GM12878 (cell line): Measurements from ENCODE around the gene ADGRA3. TPM values are rescaled to one million over a fixed set of nuclear protein-coding genes. Genes with fewer than 3 reads are reported as not detected.

ENCODE experiments used
- ATAC-seq: fragments of 200-7000 bp; cut with Tn5 transposase; 3 replicates; pipeline ENCODE4 v1.9.1; 2020; ENCODE audit warnings: mild to moderate bottlenecking, moderate library complexity
- BruUV-seq: library from RNA; stranded (reverse); fragments of 400-500 nt; replicated peaks from 2 replicates; lab custom pipeline; 2021; lab: Mats Ljungman, UMichigan
- CTCF ChIA-PET: fragments of 300-600 bp; sonication (Branson Sonifier 250); formaldehyde crosslinking; extraction: SDS; loops from one replicate; lab custom pipeline; 2021; ENCODE audit warnings: inconsistent platforms; lab: Yijun Ruan, JAX
- POLR2A ChIA-PET: fragments of 350-600 bp; formaldehyde crosslinking; extraction: SDS; loops from one replicate; lab custom pipeline; 2021; ENCODE audit warnings: inconsistent platforms; lab: Charles Lee
- RAD21 ChIA-PET: fragments of 300-600 bp; sonication (Branson Sonifier 250); formaldehyde crosslinking; loops from one replicate; lab custom pipeline; 2023; ENCODE audit warnings: antibody characterized with exemption; ENCODE audit not compliant: unreplicated experiment; lab: Charles Lee
- SMC1A ChIA-PET: fragments of 300-600 bp; sonication (Branson Sonifier 250); formaldehyde crosslinking; loops from one replicate; lab custom pipeline; 2023; ENCODE audit not compliant: unreplicated experiment, uncharacterized antibody; lab: Charles Lee
- DNase-seq: peaks from one replicate; pipeline ENCODE4 v3.0.0-alpha.2; 2011; ENCODE audit warnings: low read depth, low spot score
- FAIRE-seq: peaks from 3 replicates; lab custom pipeline; 2011; peaks lifted over from hg19 to GRCh38; lab: Jason Lieb, UNC
- H2AFZ ChIP-seq: 2 replicates; pipeline ENCODE4 v1.6.0; 2011; ENCODE audit warnings: low read depth, low read length, control low read depth; ENCODE audit not compliant: control insufficient read depth
- H3K27ac ChIP-seq: 2 replicates; pipeline ENCODE4 v1.5.1; 2011; ENCODE audit warnings: control low read depth; ENCODE audit not compliant: control insufficient read depth, insufficient read depth
- H3K27me3 ChIP-seq, 2 experiments: replicated peaks in 1 of 2; 2 replicates each; pipeline versions ENCODE4 v1.6.0 to v1.6.1; 2011; ENCODE audit warnings: low read length in 1 of 2; ENCODE audit not compliant: control insufficient read depth in 2 of 2, insufficient read depth in 2 of 2
- H3K36me3 ChIP-seq, 2 experiments: 2 replicates each; pipeline ENCODE4 v1.5.1; 2011; ENCODE audit warnings: low read length in 1 of 2; ENCODE audit not compliant: control insufficient read depth in 2 of 2, insufficient read depth in 2 of 2
- H3K4me1 ChIP-seq: 2 replicates; pipeline ENCODE4 v1.6.1; 2011; ENCODE audit warnings: mild to moderate bottlenecking, low read length, moderate library complexity, mixed read lengths; ENCODE audit not compliant: control insufficient read depth, insufficient read depth
- H3K4me2 ChIP-seq: 2 replicates; pipeline ENCODE4 v1.6.0; 2011; ENCODE audit warnings: control low read depth; ENCODE audit not compliant: control insufficient read depth, insufficient read depth
- H3K4me3 ChIP-seq: fragments of 200-600 bp; sonication (generic); 2 replicates; pipeline ENCODE4 v1.5.1; 2016
- H3K79me2 ChIP-seq: 2 replicates; pipeline ENCODE4 v1.6.0; 2011; ENCODE audit warnings: low read length; ENCODE audit not compliant: control insufficient read depth, insufficient read depth
- H3K9ac ChIP-seq: 2 replicates; pipeline ENCODE4 v1.8.0; 2011; ENCODE audit warnings: low read length, control low read depth, mixed read lengths; ENCODE audit not compliant: control insufficient read depth, insufficient read depth
- H3K9me3 ChIP-seq: replicated peaks from 3 replicates; pipeline ENCODE4 v1.5.1; 2011; ENCODE audit warnings: mild to moderate bottlenecking, low read length; ENCODE audit not compliant: control insufficient read depth, insufficient read depth
- H4K20me1 ChIP-seq: 2 replicates; pipeline ENCODE4 v1.6.0; 2011; ENCODE audit not compliant: control insufficient read depth, insufficient read depth
- EP300 ChIP-seq, 2 experiments: fragments of 150-350 bp in 1 of 2; IDR thresholded peaks; 2 replicates each; pipeline ENCODE4 v1.6.1; 2011 to 2012; ENCODE audit warnings: low read depth in 2 of 2, low read length in 2 of 2, borderline replicate concordance in 1 of 2, improper control_type of control experiment in 1 of 2, inconsistent platforms in 1 of 2; ENCODE audit not compliant: control insufficient read depth in 1 of 2
- KLF5 ChIP-seq: fragments of 450-650 bp; IDR thresholded peaks from 2 replicates; pipeline ENCODE4 v1.6.1; 2014; ENCODE audit warnings: mild to moderate bottlenecking; ENCODE audit not compliant: partially characterized antibody
- RBBP5 ChIP-seq: fragments of 200-600 bp; sonication (generic); conservative IDR thresholded peaks from 2 replicates; pipeline ENCODE4 v1.6.1; 2016
- RFX5 ChIP-seq: IDR thresholded peaks from 2 replicates; pipeline ENCODE4 v1.6.1; 2011; ENCODE audit warnings: low read depth, low read length, improper control_type of control experiment
- in situ Hi-C: fragments of 300-500 bp; cut with MboI; formaldehyde crosslinking; loops from 9 replicates; pipeline ENCODE4 v1.14.3; 2018; ENCODE audit warnings: mixed read lengths
- intact Hi-C: fragments of 100-400 bp; cut with micrococcal nuclease; formaldehyde crosslinking; loops from one replicate; pipeline ENCODE4 v1.14.2; 2022; ENCODE audit not compliant: unreplicated experiment
- polyA plus RNA-seq, 11 experiments: library from polyadenylated mRNA; depleted of rRNA in 4 of 11; unstranded in 6 of 11; stranded (reverse) in 5 of 11; fragments of >200 nt; fragmentation: Nextera tagmentation in 4 of 11; fragmentation: Illumina TruSeq in 1 of 11; extraction: Ambion mirVana in 4 of 11; extraction: Trizol in 1 of 11; gene quantifications; 1 replicate in 1 of 11; 2 replicates in 10 of 11; pipeline versions ENCODE4 v1.2.1 to v1.2.3, GENCODE V29; 2011 to 2016; ENCODE audit warnings: inconsistent platforms in 2 of 11, missing spikeins in 2 of 11, low read depth in 1 of 11
- total RNA-seq, 4 experiments: library from RNA; depleted of rRNA in 3 of 4; stranded (reverse); fragments of >200 nt in 3 of 4; fragmentation: Illumina TruSeq in 1 of 4; extraction: Trizol in 1 of 4; gene quantifications; 2 replicates each; pipeline versions ENCODE4 v1.2.1 to v1.2.3, GENCODE V29; 2013 to 2021
- TF ChIP-seq, protein P1 (sequence below): IDR thresholded peaks from 2 replicates; pipeline ENCODE4 v1.6.1; 2011; ENCODE audit warnings: borderline replicate concordance, low read depth, mild to moderate bottlenecking, moderate library complexity, mixed read lengths, low read length; ENCODE audit not compliant: insufficient read depth; ENCODE audit errors: extremely low read length
- TF ChIP-seq, protein P2 (sequence below): fragments of 450-650 bp; IDR thresholded peaks from 2 replicates; pipeline ENCODE4 v1.6.1; 2016; ENCODE audit warnings: mild to moderate bottlenecking

The ADGRA3 gene
- total and polyA plus RNA-seq, 10 of the 15 experiments (the other 5 are each of a cell fraction or from before 2014, with no cell fraction given): 0.24 to 66.2 (median 2.5) TPM

DNA sequence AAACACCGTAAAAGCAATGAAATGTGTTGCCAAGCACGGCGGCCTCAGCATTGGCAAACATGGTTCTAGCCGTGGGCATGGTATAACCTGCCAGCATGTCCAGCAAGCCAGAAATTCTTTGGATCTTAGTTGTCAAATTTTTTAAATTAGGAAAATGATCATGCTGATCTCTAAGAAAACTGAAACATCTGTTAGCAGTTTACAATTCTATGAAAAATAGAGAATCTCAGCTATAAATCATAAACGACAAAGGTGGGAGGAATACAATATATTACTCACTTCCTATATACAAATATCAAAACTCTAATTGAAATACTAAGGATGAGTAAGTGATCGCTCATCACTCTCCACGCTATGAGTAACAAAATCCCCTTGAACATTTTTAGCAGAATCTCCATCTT, 130.3 kb downstream of the ADGRA3 start (continued):
- TF ChIP-seq, protein P1, sequence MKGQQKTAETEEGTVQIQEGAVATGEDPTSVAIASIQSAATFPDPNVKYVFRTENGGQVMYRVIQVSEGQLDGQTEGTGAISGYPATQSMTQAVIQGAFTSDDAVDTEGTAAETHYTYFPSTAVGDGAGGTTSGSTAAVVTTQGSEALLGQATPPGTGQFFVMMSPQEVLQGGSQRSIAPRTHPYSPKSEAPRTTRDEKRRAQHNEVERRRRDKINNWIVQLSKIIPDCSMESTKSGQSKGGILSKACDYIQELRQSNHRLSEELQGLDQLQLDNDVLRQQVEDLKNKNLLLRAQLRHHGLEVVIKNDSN: no peak
- TF ChIP-seq EP300 (IDR thresholded peaks at IDR 0.05; ENCODE audit: borderline replicate concordance in 1 of 2, control insufficient read depth in 1 of 2, low read depth in 2 of 2, low read length in 2 of 2): no peak
- no peak for TF ChIP-seq RBBP5
- TF ChIP-seq, protein P2, sequence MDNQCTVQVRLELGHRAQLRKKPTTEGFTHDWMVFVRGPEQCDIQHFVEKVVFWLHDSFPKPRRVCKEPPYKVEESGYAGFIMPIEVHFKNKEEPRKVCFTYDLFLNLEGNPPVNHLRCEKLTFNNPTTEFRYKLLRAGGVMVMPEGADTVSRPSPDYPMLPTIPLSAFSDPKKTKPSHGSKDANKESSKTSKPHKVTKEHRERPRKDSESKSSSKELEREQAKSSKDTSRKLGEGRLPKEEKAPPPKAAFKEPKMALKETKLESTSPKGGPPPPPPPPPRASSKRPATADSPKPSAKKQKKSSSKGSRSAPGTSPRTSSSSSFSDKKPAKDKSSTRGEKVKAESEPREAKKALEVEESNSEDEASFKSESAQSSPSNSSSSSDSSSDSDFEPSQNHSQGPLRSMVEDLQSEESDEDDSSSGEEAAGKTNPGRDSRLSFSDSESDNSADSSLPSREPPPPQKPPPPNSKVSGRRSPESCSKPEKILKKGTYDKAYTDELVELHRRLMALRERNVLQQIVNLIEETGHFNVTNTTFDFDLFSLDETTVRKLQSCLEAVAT: no peak
- TF ChIP-seq KLF5: no peak

DNA sequence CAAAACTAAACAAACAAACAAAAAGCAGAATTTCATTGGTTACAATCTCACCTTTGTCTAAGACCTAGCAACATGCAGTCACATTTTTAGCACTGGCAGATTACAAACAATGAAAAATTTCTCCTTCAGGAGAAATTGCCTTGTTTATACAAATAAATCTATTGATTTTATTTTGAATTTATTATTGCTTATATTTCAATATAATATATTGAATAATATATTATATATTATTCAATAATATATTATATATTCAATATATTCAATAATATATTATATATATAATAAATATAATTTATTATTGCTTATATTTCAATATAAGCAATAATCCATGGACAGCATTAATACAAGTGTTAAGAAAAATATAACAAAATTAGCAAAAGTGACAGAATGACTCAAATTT, 131.7 kb downstream of the ADGRA3 start:
- Histone ChIP-seq H3K36me3 (no peaks in the 10 kb centered on the region), H3K27ac (no peak overlapping the region), H3K9ac (no peak overlapping the region), H3K9me3 (no peaks in the 10 kb centered on the region), H2AFZ (no peak overlapping the region), H3K4me2 (no peak overlapping the region), H3K27me3 (no peaks in the 10 kb centered on the region), H4K20me1 (no peaks in the 10 kb centered on the region), H3K4me1 (no peaks in the 10 kb centered on the region), H3K4me3 (no peak overlapping the region), H3K79me2 (no peaks in the 10 kb centered on the region)
- CTCF ChIA-PET: interaction anchor here (1.8 kb wide), 1 partner anchor 594 kb away, joined by 13 read pairs; no protein-coding TSS in a partner anchor
- in situ Hi-C loops (no loop called here), intact Hi-C loops (no loop called here)
- ATAC-seq (no peak), FAIRE-seq (no peak), DNase-seq (no peak)
- TF ChIP-seq RFX5: no peak
- SMC1A ChIA-PET: interaction anchor here (0.8 kb wide), 1 partner anchor 14 kb away, joined by 3 read pairs; no protein-coding TSS in a partner anchor
- POLR2A ChIA-PET: no interaction called here
- no TSS peak for BruUV-seq
- RAD21 ChIA-PET: interaction anchor here (1.7 kb wide), 1 partner anchor 595 kb away, joined by 7 read pairs; no protein-coding TSS in a partner anchor
